ENCODE data around the gene KLHL17.

GRCh38 chr1:997993-998744, 37.8 kb downstream of the KLHL17 start:
- TF ChIP-seq CTCF (IDR thresholded peaks at IDR 0.05) (no peak), ARID4B (CRISPR knock-in tag; IDR thresholded peaks at IDR 0.05; ENCODE audit: borderline replicate concordance) (no peak), ZNF532 (CRISPR knock-in tag; IDR thresholded peaks at IDR 0.05; ENCODE audit: borderline replicate concordance) (no peak), ZNF121 (CRISPR knock-in tag; IDR thresholded peaks at IDR 0.05) (no peak), MLX (CRISPR knock-in tag; IDR thresholded peaks at IDR 0.05) (no peak), FOXJ3 (CRISPR knock-in tag; IDR thresholded peaks at IDR 0.05; ENCODE audit: borderline replicate concordance) (no peak), ZNF512 (CRISPR knock-in tag; IDR thresholded peaks at IDR 0.05; ENCODE audit: borderline replicate concordance) (no peak), MXD4 (CRISPR knock-in tag; IDR thresholded peaks at IDR 0.05; ENCODE audit: borderline replicate concordance) (no peak), SP1 (CRISPR knock-in tag; conservative IDR thresholded peaks at IDR 0.05) (no peak), ETV6 (CRISPR knock-in tag; IDR thresholded peaks at IDR 0.05) (no peak), ATF1 (CRISPR knock-in tag; IDR thresholded peaks at IDR 0.05) (no peak), ZNF317 (CRISPR knock-in tag; IDR thresholded peaks at IDR 0.05; ENCODE audit: borderline replicate concordance, low read depth) (no peak), NFE2L1 (CRISPR knock-in tag; IDR thresholded peaks at IDR 0.05) (no peak)
